Prostate gland (tissue), 2 donors: Measurements from ENCODE around the gene TSHZ2. TPM values are rescaled to one million over a fixed set of nuclear protein-coding genes. Genes with fewer than 3 reads are reported as not detected.

Experiments used
- DNase-seq: peaks from one replicate; pipeline ENCODE4 v3.0.0-alpha.2; 2019; ENCODE audit warnings: low spot score
- H3K27ac ChIP-seq, 2 donors: fragments of 200-600 bp; sonication (generic); 2 replicates each; pipeline ENCODE4 v1.5.1; 2017 to 2019
- H3K27me3 ChIP-seq: fragments of 200-600 bp; sonication (generic); replicated peaks from 2 replicates; pipeline ENCODE4 v1.5.1; 2019; ENCODE audit not compliant: insufficient read depth
- H3K36me3 ChIP-seq, 2 donors: fragments of 200-600 bp; sonication (generic); 1 replicate in 1 of 2; 2 replicates in 1 of 2; pipeline versions ENCODE4 v1.5.1 to v1.8.1; 2017 to 2019
- H3K4me1 ChIP-seq: fragments of 200-600 bp; sonication (generic); replicated peaks from 2 replicates; pipeline ENCODE4 v1.5.1; 2019
- H3K4me3 ChIP-seq, 2 donors: fragments of 200-600 bp; sonication (generic); 2 replicates each; pipeline ENCODE4 v1.5.1; 2017 to 2019
- H3K9me3 ChIP-seq: fragments of 200-600 bp; sonication (generic); 2 replicates; pipeline ENCODE4 v1.5.1; 2017
- CTCF ChIP-seq, 4 experiments: fragments of 200-600 bp in 2 of 4; fragments of 450-650 bp in 2 of 4; sonication (generic) in 2 of 4; IDR thresholded peaks; 1 replicate in 3 of 4; 2 replicates in 1 of 4; pipeline ENCODE4 v1.5.1; 2016 to 2019; ENCODE audit warnings: antibody characterized with exemption in 4 of 4, mild to moderate bottlenecking in 2 of 4, moderate library complexity in 2 of 4
- POLR2A ChIP-seq: fragments of 450-650 bp; IDR thresholded peaks from one replicate; pipeline ENCODE4 v1.6.1; 2016; ENCODE audit warnings: antibody characterized with exemption, mild to moderate bottlenecking
- POLR2AphosphoS5 ChIP-seq: sonication (generic); formaldehyde crosslinking; IDR thresholded peaks from one replicate; pipeline ENCODE4 v1.6.1; 2017; ENCODE audit warnings: antibody characterized with exemption
- WGBS: methylation state at CpG from one replicate; pipeline ENCODE4 v1.1.5; 2018; 5-methylcytosine and 5-hydroxymethylcytosine counted together
- intact Hi-C: fragments of 100-400 bp; cut with DNase I; formaldehyde crosslinking; loops from one replicate; pipeline ENCODE4 v1.14.2; 2022
- total RNA-seq, 2 donors: library from RNA; depleted of rRNA; stranded (reverse); fragments of >200 nt; gene quantifications; one replicate each; pipeline ENCODE4 v1.1.0, GENCODE V29; 2016

The TSHZ2 gene
- total RNA-seq, 2 donors from 2014 or later: 9.8 to 35.1 TPM

- H3K27ac ChIP-seq: no peak overlapping the region
- 84% methylated on average over 9 of the region's 9 CpGs for WGBS
These were observed 360.1 kb downstream of the TSHZ2 start for GRCh38 chr20:53332022-53332837.

GRCh38 chr20:53334861-53335260 lies 362.7 kb downstream of the TSHZ2 start:
- Histone ChIP-seq H3K27ac (no peak overlapping the region), H3K27me3 (no peaks in the 10 kb centered on the region), H3K9me3 (no peaks in the 10 kb centered on the region), H3K4me1 (no peaks in the 10 kb centered on the region), H3K4me3 (no peak overlapping the region), H3K36me3 (no peaks in the 10 kb centered on the region)
- 99% methylated on average over 8 of the region's 8 CpGs for WGBS
- no peak for DNase-seq
- intact Hi-C loops: no loop called here
- no peak for TF ChIP-seq POLR2AphosphoS5
- no peak for TF ChIP-seq CTCF (IDR thresholded peaks at IDR 0.05)
- no peak for TF ChIP-seq POLR2A

More at GRCh38 chr20:53332022-53332837, 360.1 kb downstream of the TSHZ2 start:
- no peaks in the 10 kb centered on the region for H3K27me3 ChIP-seq
- H3K4me1 ChIP-seq: no peaks in the 10 kb centered on the region
- H3K36me3 ChIP-seq: no peaks in the 10 kb centered on the region
- DNase-seq: no peak
- intact Hi-C loops: no loop called here
- TF ChIP-seq POLR2AphosphoS5 (no peak), POLR2A (no peak), CTCF (IDR thresholded peaks at IDR 0.05) (no peak)
- no peaks in the 10 kb centered on the region for H3K9me3 ChIP-seq
- H3K4me3 ChIP-seq: no peak overlapping the region

GRCh38 chr20:53335555-53335954 lies 363.4 kb downstream of the TSHZ2 start:
- no peak for DNase-seq
- TF ChIP-seq POLR2AphosphoS5: no peak
- no peak for TF ChIP-seq CTCF (IDR thresholded peaks at IDR 0.05)
- no peak for TF ChIP-seq POLR2A
- 65% methylated on average over 6 of the region's 6 CpGs for WGBS
- H3K9me3 ChIP-seq: no peaks in the 10 kb centered on the region
- no peaks in the 10 kb centered on the region for H3K4me1 ChIP-seq
- no peaks in the 10 kb centered on the region for H3K27me3 ChIP-seq
- no peak overlapping the region for H3K4me3 ChIP-seq
- H3K27ac ChIP-seq: no peak overlapping the region
- H3K36me3 ChIP-seq: no peaks in the 10 kb centered on the region
- intact Hi-C loops: no loop called here

- H3K36me3 ChIP-seq: no peaks in the 10 kb centered on the region
- WGBS: 79% methylated on average over 3 of the region's 3 CpGs
These were observed 364.7 kb downstream of the TSHZ2 start for GRCh38 chr20:53336892-53337291.

More at GRCh38 chr20:53336892-53337291, 364.7 kb downstream of the TSHZ2 start:
- Histone ChIP-seq H3K9me3 (no peaks in the 10 kb centered on the region), H3K27ac (no peak overlapping the region), H3K4me1 (no peaks in the 10 kb centered on the region), H3K27me3 (no peaks in the 10 kb centered on the region), H3K4me3 (no peak overlapping the region)
- intact Hi-C loops: no loop called here
- peak in 1 of 4 experiments; percentile 22 for TF ChIP-seq CTCF (IDR thresholded peaks at IDR 0.05)
- TF ChIP-seq POLR2AphosphoS5: no peak
- no peak for DNase-seq
